ENCODE results near the gene SRSF3. TPM values are rescaled to one million over a fixed set of nuclear protein-coding genes. Genes with fewer than 3 reads are reported as not detected.

The SRSF3 gene
- total RNA-seq, 1 donor from 2014 or later = 209 TPM

DNA sequence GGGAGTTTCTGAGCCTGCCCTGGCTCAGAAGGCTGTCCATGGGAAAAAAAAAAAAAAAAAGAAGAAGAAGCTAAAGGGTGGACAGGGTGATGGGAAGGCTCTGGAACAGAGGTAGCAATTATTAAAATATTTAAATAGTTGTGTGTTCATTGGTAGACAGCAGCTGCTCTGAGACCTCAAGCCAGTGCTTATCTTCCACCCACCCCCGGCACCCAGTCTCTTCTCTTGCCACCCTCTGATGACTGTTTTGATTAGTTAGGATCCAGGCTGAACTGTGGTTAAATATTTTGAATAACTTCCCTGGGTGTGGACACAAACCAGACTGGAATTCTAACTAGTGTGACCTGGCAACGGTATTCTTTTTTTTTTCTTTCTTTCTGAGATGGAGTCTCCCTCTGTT lies 16.9 kb upstream of the SRSF3 start:
- no peak for DNase-seq (ENCODE audit: extremely low spot score, unreplicated experiment)
- TF ChIP-seq, protein P1, sequence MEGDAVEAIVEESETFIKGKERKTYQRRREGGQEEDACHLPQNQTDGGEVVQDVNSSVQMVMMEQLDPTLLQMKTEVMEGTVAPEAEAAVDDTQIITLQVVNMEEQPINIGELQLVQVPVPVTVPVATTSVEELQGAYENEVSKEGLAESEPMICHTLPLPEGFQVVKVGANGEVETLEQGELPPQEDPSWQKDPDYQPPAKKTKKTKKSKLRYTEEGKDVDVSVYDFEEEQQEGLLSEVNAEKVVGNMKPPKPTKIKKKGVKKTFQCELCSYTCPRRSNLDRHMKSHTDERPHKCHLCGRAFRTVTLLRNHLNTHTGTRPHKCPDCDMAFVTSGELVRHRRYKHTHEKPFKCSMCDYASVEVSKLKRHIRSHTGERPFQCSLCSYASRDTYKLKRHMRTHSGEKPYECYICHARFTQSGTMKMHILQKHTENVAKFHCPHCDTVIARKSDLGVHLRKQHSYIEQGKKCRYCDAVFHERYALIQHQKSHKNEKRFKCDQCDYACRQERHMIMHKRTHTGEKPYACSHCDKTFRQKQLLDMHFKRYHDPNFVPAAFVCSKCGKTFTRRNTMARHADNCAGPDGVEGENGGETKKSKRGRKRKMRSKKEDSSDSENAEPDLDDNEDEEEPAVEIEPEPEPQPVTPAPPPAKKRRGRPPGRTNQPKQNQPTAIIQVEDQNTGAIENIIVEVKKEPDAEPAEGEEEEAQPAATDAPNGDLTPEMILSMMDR (IDR thresholded peaks at IDR 0.05) = no peak
- Mint-ChIP-seq H3K9me3 (ENCODE audit: unreplicated experiment) (no peaks in the 10 kb centered on the region), H3K4me1 (ENCODE audit: unreplicated experiment) (peaks cover 41% of the 10 kb centered on the region), H3K27ac (ENCODE audit: unreplicated experiment) (peak overlapping the region; percentile 79), H3K36me3 (ENCODE audit: unreplicated experiment) (no peaks in the 10 kb centered on the region), H3K4me3 (ENCODE audit: unreplicated experiment) (peak overlapping the region; percentile 18), H3K27me3 (ENCODE audit: unreplicated experiment) (no peaks in the 10 kb centered on the region)

DNA sequence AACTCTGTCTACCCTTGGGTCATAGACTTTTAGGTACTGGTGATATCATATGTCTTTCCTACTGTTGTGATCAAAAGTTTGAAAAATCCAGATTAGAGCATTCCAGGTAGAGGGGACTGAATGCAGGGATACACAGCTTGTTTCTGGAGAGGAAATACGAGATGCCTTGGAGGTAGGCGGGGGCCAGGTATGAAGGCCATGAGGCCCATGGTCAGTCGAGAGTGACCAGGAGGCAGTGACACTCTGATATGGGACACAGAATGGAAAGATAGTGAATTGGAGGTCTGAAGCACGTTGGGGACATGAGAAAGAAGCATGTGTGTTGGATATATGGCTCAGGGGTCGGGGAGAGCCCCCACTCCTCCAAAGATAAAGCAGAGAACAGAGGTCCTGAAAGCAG lies 16.1 kb upstream of the SRSF3 start:
- H3K36me3 Mint-ChIP-seq (ENCODE audit: unreplicated experiment) = no peaks in the 10 kb centered on the region
- no peak for DNase-seq (ENCODE audit: extremely low spot score, unreplicated experiment)
- H3K9me3 Mint-ChIP-seq (ENCODE audit: unreplicated experiment) = no peaks in the 10 kb centered on the region
- TF ChIP-seq, protein P1 (IDR thresholded peaks at IDR 0.05) = no peak
- H3K27me3 Mint-ChIP-seq (ENCODE audit: unreplicated experiment) = no peaks in the 10 kb centered on the region
- peak overlapping the region; percentile 79 for H3K27ac Mint-ChIP-seq (ENCODE audit: unreplicated experiment)
- no peak overlapping the region for H3K4me3 Mint-ChIP-seq (ENCODE audit: unreplicated experiment)
- H3K4me1 Mint-ChIP-seq (ENCODE audit: unreplicated experiment) = peaks cover 42% of the 10 kb centered on the region

DNA sequence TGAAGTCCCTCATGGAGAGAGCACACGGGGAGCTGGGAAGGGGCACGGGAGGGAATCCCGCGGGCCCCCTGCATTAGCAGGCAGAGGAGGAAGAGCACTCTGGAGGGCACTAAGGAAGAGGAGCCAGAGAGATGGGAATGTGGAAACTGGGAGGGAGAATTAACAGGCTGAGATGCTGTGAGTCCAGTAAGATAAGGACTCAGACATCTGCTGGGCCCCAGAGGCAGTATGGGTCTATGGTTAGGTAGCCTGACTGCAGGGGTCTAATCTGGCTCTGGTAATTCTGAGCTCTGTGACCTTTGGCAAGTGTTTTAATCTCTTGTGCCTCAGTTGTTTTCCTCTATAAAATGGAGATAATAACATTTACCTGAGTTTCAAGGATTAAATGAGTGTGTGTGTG lies 15.7 kb upstream of the SRSF3 start:
- no peaks in the 10 kb centered on the region for H3K27me3 Mint-ChIP-seq (ENCODE audit: unreplicated experiment)
- no peak overlapping the region for H3K4me3 Mint-ChIP-seq (ENCODE audit: unreplicated experiment)
- H3K9me3 Mint-ChIP-seq (ENCODE audit: unreplicated experiment) = no peaks in the 10 kb centered on the region
- TF ChIP-seq, protein P1 (IDR thresholded peaks at IDR 0.05) = no peak
- H3K36me3 Mint-ChIP-seq (ENCODE audit: unreplicated experiment) = no peaks in the 10 kb centered on the region
- H3K4me1 Mint-ChIP-seq (ENCODE audit: unreplicated experiment) = peaks cover 42% of the 10 kb centered on the region
- peak overlapping the region; percentile 79 for H3K27ac Mint-ChIP-seq (ENCODE audit: unreplicated experiment)
- no peak for DNase-seq (ENCODE audit: extremely low spot score, unreplicated experiment)

DNA sequence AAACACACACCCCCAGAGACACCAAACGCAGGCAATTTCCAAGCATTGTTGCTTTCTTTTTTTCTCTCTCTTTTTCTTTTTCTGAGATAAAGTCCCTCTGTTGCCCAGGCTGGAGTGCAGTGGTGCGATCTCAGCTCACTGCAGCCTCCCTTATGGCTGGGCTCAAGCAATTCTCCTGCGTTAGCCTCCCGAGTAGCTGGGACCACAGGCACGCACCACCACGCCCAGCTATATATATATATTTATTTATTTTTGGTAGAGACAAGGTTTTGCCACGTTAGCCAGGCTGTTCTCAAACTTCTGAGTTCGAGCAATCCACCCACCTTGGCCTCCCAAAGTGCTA lies 14.0 kb upstream of the SRSF3 start:
- Mint-ChIP-seq H3K36me3 (ENCODE audit: unreplicated experiment) (no peaks in the 10 kb centered on the region), H3K4me1 (ENCODE audit: unreplicated experiment) (peaks cover 42% of the 10 kb centered on the region), H3K9me3 (ENCODE audit: unreplicated experiment) (no peaks in the 10 kb centered on the region), H3K27ac (ENCODE audit: unreplicated experiment) (peak overlapping the region; percentile 79), H3K4me3 (ENCODE audit: unreplicated experiment) (no peak overlapping the region), H3K27me3 (ENCODE audit: unreplicated experiment) (no peaks in the 10 kb centered on the region)
- TF ChIP-seq, protein P1 (IDR thresholded peaks at IDR 0.05) = no peak
- DNase-seq (ENCODE audit: extremely low spot score, unreplicated experiment) = no peak

DNA sequence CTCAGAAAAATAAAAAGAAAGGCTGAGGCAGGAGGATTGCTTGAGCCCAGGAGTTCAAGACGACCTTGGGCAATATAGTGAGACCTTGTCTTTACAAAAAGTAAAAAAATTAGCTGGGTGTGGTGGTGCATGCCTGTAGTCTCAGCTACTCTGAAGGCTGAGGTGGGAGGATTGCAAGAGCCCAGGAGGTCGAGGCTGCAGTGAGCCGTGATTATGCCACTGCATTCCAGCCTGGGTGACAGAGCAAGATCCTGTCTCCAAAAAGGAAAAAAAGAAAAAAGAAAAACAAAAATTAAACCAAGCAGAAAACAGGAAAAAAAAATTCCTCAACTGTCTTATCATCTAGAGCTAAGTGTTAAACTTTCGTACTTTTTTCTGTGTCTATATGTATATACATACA lies 12.4 kb upstream of the SRSF3 start:
- no peaks in the 10 kb centered on the region for H3K36me3 Mint-ChIP-seq (ENCODE audit: unreplicated experiment)
- peak overlapping the region; percentile 52 for H3K27ac Mint-ChIP-seq (ENCODE audit: unreplicated experiment)
- TF ChIP-seq, protein P1 (IDR thresholded peaks at IDR 0.05) = no peak
- no peaks in the 10 kb centered on the region for H3K9me3 Mint-ChIP-seq (ENCODE audit: unreplicated experiment)
- DNase-seq (ENCODE audit: extremely low spot score, unreplicated experiment) = no peak
- H3K27me3 Mint-ChIP-seq (ENCODE audit: unreplicated experiment) = no peaks in the 10 kb centered on the region
- peaks cover 43% of the 10 kb centered on the region for H3K4me1 Mint-ChIP-seq (ENCODE audit: unreplicated experiment)
- no peak overlapping the region for H3K4me3 Mint-ChIP-seq (ENCODE audit: unreplicated experiment)

Measured in osteocyte (in vitro differentiated cells).